ENCODE data around the gene ADARB2.

- TF ChIP-seq POLR2A (IDR thresholded peaks at IDR 0.05; ENCODE audit: low read depth, low read length) (no peak), POLR2AphosphoS5 (IDR thresholded peaks at IDR 0.05; ENCODE audit: low read depth, low read length) (no peak)
Observed at GRCh38 chr10:1273372-1274105, 463.8 kb downstream of the ADARB2 start.
